ENCODE measurements around the gene DCUN1D1.

Gene DCUN1D1

DNA sequence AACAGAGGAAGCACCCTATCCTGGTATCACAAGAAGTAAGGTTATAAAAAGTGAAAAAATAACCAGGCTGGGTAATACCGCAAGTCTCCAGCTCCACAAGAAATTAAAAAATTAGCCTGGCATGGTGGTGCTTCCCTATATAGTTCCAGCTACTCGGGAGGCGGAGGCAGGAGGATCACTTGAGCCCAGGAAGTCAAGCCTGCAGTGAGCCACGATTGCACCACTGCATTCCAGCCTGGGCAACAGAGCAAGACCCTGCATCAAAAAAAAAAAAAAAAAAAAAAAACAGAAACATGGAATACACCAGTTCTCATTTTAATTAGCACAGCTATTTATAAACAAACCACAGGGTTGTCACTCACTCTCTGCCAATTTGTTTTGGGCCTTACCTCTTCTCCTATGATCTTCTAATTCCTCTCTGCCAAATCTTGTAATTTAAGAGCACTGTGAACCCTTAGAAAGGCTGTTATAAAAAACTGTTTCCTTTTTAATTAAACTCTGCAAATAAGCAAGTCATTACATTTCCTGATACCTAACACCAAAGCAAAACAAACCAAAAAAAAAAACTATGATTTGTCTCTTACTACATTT, 22.6 kb downstream of the DCUN1D1 start:
- Histone ChIP-seq H3K9me3 (ENCODE audit: control insufficient read depth in 2 of 2, low read length in 2 of 2) (no peaks in the 10 kb centered on the region), H3K9ac (ENCODE audit: low read length in 2 of 2) (no peak overlapping the region), H3K4me1 (ENCODE audit: control insufficient read depth, insufficient read depth, low read length) (peaks cover 5% of the 10 kb centered on the region), H3K27me3 (ENCODE audit: control insufficient read depth in 1 of 2, insufficient read depth in 2 of 2, low read length in 2 of 2) (no peaks in the 10 kb centered on the region), H3K27ac (ENCODE audit: low read length) (no peak overlapping the region), H3K36me3 (ENCODE audit: control insufficient read depth in 2 of 2, insufficient read depth in 2 of 2, low read length in 2 of 2) (peaks cover 5 to 14% of the 10 kb centered on the region in 2 donors), H3K4me3 (ENCODE audit: low read length in 2 of 2) (no peak overlapping the region)

DNA sequence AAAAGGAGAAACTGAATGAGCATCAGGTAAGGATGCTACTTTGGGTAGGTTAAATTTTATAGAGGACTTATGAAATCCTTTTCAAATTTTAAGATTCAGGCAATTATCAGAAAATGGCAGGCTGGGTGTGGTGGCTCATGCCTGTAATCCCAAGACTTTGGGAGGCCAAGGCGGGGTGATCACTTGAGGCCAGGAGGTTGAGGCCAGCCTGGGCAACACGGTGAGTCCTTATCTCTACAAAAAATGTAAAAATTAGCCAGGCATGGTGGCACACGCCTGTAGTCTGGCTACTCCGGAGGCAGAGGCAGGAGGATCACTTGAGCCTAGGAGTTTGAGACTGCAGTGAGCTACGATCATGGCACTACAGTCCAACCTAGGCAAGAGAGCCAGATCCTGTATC, 23.1 kb downstream of the DCUN1D1 start:
- Histone ChIP-seq H3K27me3 (ENCODE audit: control insufficient read depth in 1 of 2, insufficient read depth in 2 of 2, low read length in 2 of 2) (no peaks in the 10 kb centered on the region), H3K4me3 (ENCODE audit: low read length in 2 of 2) (no peak overlapping the region), H3K9ac (ENCODE audit: low read length in 2 of 2) (no peak overlapping the region), H3K27ac (ENCODE audit: low read length) (no peak overlapping the region), H3K4me1 (ENCODE audit: control insufficient read depth, insufficient read depth, low read length) (peaks cover 1% of the 10 kb centered on the region), H3K9me3 (ENCODE audit: control insufficient read depth in 2 of 2, low read length in 2 of 2) (no peaks in the 10 kb centered on the region), H3K36me3 (ENCODE audit: control insufficient read depth in 2 of 2, insufficient read depth in 2 of 2, low read length in 2 of 2) (peaks cover 2 to 15% of the 10 kb centered on the region in 2 donors)

DNA sequence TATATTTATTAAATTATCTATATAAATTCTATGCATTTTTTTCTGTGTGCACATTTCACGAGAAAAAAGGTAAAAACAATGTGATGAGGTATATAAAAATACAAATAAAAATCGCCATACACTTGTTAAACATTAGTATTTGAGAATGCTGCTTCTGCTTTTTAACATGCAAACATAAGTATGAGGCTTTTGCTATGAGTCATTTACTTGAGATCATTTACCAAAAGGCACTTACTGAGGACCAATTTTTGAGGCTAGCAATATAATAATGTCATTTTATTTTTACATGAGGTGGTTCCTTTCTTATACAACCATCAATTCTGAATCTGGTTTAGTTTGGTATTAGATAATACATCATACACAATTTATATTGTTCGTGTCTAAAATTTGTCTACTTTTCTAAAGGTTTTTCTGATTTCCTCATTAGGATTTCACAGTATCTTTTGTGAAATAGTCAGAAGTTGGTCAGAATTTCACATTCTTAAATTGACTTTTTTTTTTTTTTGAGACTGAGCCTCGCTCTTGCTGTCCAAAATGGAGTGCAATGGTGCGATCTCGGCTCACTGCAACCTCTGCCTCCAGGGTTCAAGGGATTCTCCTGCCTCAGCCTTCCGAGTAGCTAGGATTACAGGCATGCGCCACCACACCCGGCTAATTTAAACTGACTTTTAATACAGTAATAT, 25.6 kb downstream of the DCUN1D1 start:
- Histone ChIP-seq H3K9me3 (ENCODE audit: control insufficient read depth in 2 of 2, low read length in 2 of 2) (no peaks in the 10 kb centered on the region), H3K36me3 (ENCODE audit: control insufficient read depth in 2 of 2, insufficient read depth in 2 of 2, low read length in 2 of 2) (peaks cover 2 to 13% of the 10 kb centered on the region in 2 donors), H3K4me3 (ENCODE audit: low read length in 2 of 2) (no peak overlapping the region), H3K9ac (ENCODE audit: low read length in 2 of 2) (no peak overlapping the region), H3K27ac (ENCODE audit: low read length) (no peak overlapping the region), H3K4me1 (ENCODE audit: control insufficient read depth, insufficient read depth, low read length) (no peaks in the 10 kb centered on the region), H3K27me3 (ENCODE audit: control insufficient read depth in 1 of 2, insufficient read depth in 2 of 2, low read length in 2 of 2) (no peaks in the 10 kb centered on the region)

DNA sequence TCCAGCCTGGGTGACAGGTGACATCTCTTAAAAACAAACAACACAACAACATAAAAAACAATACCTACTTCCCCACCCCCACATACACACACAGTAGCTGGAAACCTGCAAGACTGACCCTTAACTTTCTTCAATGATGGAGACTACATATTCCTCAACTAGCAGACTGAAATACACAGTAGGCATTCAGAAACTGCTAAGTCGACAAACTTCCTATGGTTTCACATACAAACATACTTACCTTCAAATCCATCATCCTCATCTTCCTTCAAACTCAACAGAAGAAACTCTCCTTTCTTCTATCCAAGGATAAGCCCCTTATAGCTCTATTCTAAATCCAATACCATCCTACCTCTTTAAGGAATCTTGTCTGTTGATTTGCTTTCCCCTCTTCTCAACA, 30.6 kb downstream of the DCUN1D1 start:
- Histone ChIP-seq H3K4me1 (ENCODE audit: control insufficient read depth, insufficient read depth, low read length) (no peaks in the 10 kb centered on the region), H3K36me3 (ENCODE audit: control insufficient read depth in 2 of 2, insufficient read depth in 2 of 2, low read length in 2 of 2) (peaks cover 10 to 20% of the 10 kb centered on the region in 2 donors)

DNA sequence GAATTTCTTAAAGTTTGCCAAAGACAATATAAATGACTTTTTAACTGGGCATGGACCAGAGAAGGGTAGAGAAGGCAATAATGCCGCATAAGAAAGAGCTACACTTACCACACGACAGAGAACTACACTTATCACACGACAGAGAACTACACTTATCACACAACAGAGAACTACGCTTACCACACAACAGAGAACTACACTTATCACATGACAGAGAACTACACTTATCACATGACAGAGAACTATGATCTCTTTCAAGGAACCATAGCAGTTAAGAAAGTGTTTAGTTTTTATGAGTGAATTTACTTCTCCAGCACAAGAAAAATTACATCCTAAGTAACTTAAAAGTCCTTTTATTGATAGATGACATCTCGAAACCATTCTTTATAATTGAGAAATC, 32.0 kb downstream of the DCUN1D1 start:
- Histone ChIP-seq H3K9me3 (ENCODE audit: control insufficient read depth in 2 of 2, low read length in 2 of 2) (no peaks in the 10 kb centered on the region), H3K9ac (ENCODE audit: low read length in 2 of 2) (no peak overlapping the region), H3K4me3 (ENCODE audit: low read length in 2 of 2) (no peak overlapping the region), H3K27ac (ENCODE audit: low read length) (no peak overlapping the region), H3K36me3 (ENCODE audit: control insufficient read depth in 2 of 2, insufficient read depth in 2 of 2, low read length in 2 of 2) (peaks cover 10 to 23% of the 10 kb centered on the region in 2 donors), H3K27me3 (ENCODE audit: control insufficient read depth in 1 of 2, insufficient read depth in 2 of 2, low read length in 2 of 2) (no peaks in the 10 kb centered on the region), H3K4me1 (ENCODE audit: control insufficient read depth, insufficient read depth, low read length) (no peaks in the 10 kb centered on the region)

More for the DNA sequence above, 30.6 kb downstream of the DCUN1D1 start:
- Histone ChIP-seq H3K27me3 (ENCODE audit: control insufficient read depth in 1 of 2, insufficient read depth in 2 of 2, low read length in 2 of 2) (no peaks in the 10 kb centered on the region), H3K9ac (ENCODE audit: low read length in 2 of 2) (no peak overlapping the region), H3K27ac (ENCODE audit: low read length) (no peak overlapping the region), H3K4me3 (ENCODE audit: low read length in 2 of 2) (no peak overlapping the region), H3K9me3 (ENCODE audit: control insufficient read depth in 2 of 2, low read length in 2 of 2) (no peaks in the 10 kb centered on the region)

DNA sequence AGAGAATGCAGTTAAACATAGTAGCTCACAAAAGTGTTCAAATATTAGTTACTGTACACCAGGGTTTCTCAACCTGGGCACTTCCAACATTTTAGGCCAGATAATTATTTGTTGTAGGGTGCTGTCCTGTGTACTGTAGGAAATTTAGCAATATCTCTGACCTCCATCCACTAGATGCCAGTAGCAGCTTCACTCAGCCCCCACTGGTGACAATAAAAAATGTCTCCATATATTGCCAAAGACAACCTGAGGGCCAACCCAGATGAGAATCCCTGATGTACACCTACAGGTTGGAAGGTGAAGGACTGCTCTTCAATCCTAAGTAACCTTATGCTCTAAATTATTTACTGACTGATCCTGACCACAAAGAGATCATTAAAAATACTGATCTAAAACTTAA, 32.5 kb downstream of the DCUN1D1 start:
- H3K9ac ChIP-seq (ENCODE audit: low read length in 2 of 2) = no peak overlapping the region
- no peaks in the 10 kb centered on the region for H3K4me1 ChIP-seq (ENCODE audit: control insufficient read depth, insufficient read depth, low read length)
- H3K27me3 ChIP-seq (ENCODE audit: control insufficient read depth in 1 of 2, insufficient read depth in 2 of 2, low read length in 2 of 2) = no peaks in the 10 kb centered on the region
- peaks cover 10 to 22% of the 10 kb centered on the region in 2 donors for H3K36me3 ChIP-seq (ENCODE audit: control insufficient read depth in 2 of 2, insufficient read depth in 2 of 2, low read length in 2 of 2)
- H3K4me3 ChIP-seq (ENCODE audit: low read length in 2 of 2) = no peak overlapping the region
- no peak overlapping the region for H3K27ac ChIP-seq (ENCODE audit: low read length)
- H3K9me3 ChIP-seq (ENCODE audit: control insufficient read depth in 2 of 2, low read length in 2 of 2) = no peaks in the 10 kb centered on the region

DNA sequence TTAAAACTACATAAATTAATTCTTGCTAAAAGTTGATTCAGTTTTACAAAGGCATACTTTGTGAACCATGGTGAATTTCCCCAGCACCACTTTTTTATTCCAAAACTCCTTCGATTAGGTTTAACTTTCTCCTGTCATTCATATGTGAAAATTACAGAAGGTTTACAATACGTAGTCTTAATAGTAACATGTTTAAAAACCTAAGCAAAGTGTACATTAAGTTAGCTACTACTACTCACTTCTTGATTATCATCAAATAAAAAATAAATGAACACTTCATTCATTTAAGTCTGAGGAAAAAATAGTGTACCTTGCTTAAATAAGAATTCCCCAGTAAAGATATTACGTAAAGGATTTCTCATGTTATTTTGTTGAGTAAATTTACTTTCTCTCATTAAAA, 38.6 kb downstream of the DCUN1D1 start:
- Histone ChIP-seq H3K27ac (ENCODE audit: low read length) (no peak overlapping the region), H3K4me1 (ENCODE audit: control insufficient read depth, insufficient read depth, low read length) (no peaks in the 10 kb centered on the region), H3K4me3 (ENCODE audit: low read length in 2 of 2) (no peak overlapping the region), H3K9ac (ENCODE audit: low read length in 2 of 2) (no peak overlapping the region), H3K36me3 (ENCODE audit: control insufficient read depth in 2 of 2, insufficient read depth in 2 of 2, low read length in 2 of 2) (peaks cover 9 to 19% of the 10 kb centered on the region in 2 donors), H3K27me3 (ENCODE audit: control insufficient read depth in 1 of 2, insufficient read depth in 2 of 2, low read length in 2 of 2) (no peaks in the 10 kb centered on the region), H3K9me3 (ENCODE audit: control insufficient read depth in 2 of 2, low read length in 2 of 2) (no peaks in the 10 kb centered on the region)

DNA sequence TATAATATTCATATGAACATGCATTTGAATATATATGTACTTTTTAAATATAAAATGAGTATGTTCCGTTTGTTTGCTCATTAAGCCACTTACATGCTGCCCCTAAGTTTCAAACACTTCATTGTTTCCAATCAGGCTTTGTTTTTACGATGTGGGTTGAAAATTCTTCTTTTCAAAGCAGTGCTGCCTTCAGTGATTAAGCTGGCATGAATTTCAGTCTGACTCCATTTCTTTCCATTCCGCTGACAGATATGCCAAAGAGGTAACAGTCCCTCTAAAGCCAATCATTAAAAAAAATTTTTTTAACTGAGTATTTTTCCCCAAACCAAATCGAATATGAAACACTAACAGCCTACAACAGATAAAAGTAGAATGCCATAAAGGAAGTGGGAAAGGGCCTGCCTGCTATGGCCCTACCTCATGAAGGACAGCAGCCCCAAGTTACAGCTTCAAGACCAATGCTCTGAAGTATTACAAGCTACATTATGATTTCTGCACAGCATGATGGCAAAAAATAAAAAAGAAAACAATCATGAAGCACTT, 40.0 kb downstream of the DCUN1D1 start:
- Histone ChIP-seq H3K9me3 (ENCODE audit: control insufficient read depth in 2 of 2, low read length in 2 of 2) (no peaks in the 10 kb centered on the region), H3K27ac (ENCODE audit: low read length) (no peak overlapping the region), H3K36me3 (ENCODE audit: control insufficient read depth in 2 of 2, insufficient read depth in 2 of 2, low read length in 2 of 2) (peaks cover 0 to 9% of the 10 kb centered on the region in 2 donors), H3K9ac (ENCODE audit: low read length in 2 of 2) (no peak overlapping the region), H3K4me1 (ENCODE audit: control insufficient read depth, insufficient read depth, low read length) (no peaks in the 10 kb centered on the region), H3K4me3 (ENCODE audit: low read length in 2 of 2) (no peak overlapping the region), H3K27me3 (ENCODE audit: control insufficient read depth in 1 of 2, insufficient read depth in 2 of 2, low read length in 2 of 2) (no peaks in the 10 kb centered on the region)

DNA sequence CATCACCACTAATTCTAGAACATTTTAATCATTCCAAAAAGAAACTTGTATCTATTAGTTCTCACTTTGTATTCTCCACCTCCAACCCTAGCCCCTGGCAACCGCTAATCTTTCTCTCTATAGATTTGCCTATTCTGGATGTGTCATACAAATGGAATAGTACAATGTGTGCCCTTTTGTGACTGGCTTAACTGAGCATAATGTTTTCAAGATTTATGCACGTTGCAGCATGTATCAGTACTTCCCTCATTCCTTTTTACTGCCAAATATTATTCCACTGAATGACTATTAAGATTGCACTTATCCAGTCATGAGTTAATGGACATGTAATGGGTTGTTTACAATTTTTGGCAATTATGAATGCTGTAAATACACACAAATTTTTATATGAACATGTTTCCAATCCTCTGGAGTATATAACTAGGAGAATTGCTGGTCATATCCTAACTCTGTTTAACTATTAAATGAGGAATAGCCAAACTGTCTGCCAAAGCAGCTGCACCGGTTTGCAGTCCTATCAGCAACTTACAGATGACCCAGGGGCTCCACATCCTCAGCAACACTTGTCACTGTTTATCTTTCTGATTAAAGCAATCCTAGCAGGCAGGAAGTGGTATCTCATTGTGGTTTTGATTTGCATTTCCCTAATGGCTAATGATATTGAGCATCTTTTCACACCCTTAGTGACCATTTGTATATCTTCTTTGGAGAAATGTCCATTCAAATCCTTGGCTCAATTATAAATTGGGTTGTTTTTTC, 42.9 kb downstream of the DCUN1D1 start:
- Histone ChIP-seq H3K36me3 (ENCODE audit: control insufficient read depth in 2 of 2, insufficient read depth in 2 of 2, low read length in 2 of 2) (no peaks in the 10 kb centered on the region), H3K27ac (ENCODE audit: low read length) (no peak overlapping the region), H3K4me1 (ENCODE audit: control insufficient read depth, insufficient read depth, low read length) (no peaks in the 10 kb centered on the region), H3K9ac (ENCODE audit: low read length in 2 of 2) (no peak overlapping the region), H3K9me3 (ENCODE audit: control insufficient read depth in 2 of 2, low read length in 2 of 2) (peaks cover 0 to 3% of the 10 kb centered on the region in 2 donors), H3K4me3 (ENCODE audit: low read length in 2 of 2) (no peak overlapping the region), H3K27me3 (ENCODE audit: control insufficient read depth in 1 of 2, insufficient read depth in 2 of 2, low read length in 2 of 2) (no peaks in the 10 kb centered on the region)

DNA sequence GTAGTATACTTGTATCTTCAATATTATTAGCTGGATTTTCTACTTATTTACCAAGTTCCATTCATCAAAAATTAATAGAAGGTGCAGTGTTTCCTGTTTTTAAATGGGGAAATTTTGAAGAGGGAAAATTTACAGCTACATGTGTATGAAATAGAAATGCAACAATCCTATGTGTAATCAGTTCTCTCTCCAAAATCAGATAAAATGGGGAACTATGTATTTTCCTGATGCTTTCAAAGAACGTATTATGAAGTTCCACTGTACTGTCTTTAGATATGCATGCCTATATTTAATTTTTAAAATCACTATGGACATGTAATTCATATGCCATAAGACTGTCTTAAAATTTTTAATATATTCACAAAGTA, 43.4 kb downstream of the DCUN1D1 start:
- Histone ChIP-seq H3K4me3 (ENCODE audit: low read length in 2 of 2) (no peak overlapping the region), H3K36me3 (ENCODE audit: control insufficient read depth in 2 of 2, insufficient read depth in 2 of 2, low read length in 2 of 2) (no peaks in the 10 kb centered on the region), H3K4me1 (ENCODE audit: control insufficient read depth, insufficient read depth, low read length) (no peaks in the 10 kb centered on the region), H3K27ac (ENCODE audit: low read length) (no peak overlapping the region), H3K9me3 (ENCODE audit: control insufficient read depth in 2 of 2, low read length in 2 of 2) (peaks cover 0 to 3% of the 10 kb centered on the region in 2 donors), H3K9ac (ENCODE audit: low read length in 2 of 2) (no peak overlapping the region), H3K27me3 (ENCODE audit: control insufficient read depth in 1 of 2, insufficient read depth in 2 of 2, low read length in 2 of 2) (no peaks in the 10 kb centered on the region)

All from stomach smooth muscle (tissue), 2 donors.